ENCODE results near the gene SLC50A1. TPM values are rescaled to one million over a fixed set of nuclear protein-coding genes. Genes with fewer than 3 reads are reported as not detected.

Gene SLC50A1
- total RNA-seq, 1 experiment from 2014 or later = 23.4 TPM

DNA sequence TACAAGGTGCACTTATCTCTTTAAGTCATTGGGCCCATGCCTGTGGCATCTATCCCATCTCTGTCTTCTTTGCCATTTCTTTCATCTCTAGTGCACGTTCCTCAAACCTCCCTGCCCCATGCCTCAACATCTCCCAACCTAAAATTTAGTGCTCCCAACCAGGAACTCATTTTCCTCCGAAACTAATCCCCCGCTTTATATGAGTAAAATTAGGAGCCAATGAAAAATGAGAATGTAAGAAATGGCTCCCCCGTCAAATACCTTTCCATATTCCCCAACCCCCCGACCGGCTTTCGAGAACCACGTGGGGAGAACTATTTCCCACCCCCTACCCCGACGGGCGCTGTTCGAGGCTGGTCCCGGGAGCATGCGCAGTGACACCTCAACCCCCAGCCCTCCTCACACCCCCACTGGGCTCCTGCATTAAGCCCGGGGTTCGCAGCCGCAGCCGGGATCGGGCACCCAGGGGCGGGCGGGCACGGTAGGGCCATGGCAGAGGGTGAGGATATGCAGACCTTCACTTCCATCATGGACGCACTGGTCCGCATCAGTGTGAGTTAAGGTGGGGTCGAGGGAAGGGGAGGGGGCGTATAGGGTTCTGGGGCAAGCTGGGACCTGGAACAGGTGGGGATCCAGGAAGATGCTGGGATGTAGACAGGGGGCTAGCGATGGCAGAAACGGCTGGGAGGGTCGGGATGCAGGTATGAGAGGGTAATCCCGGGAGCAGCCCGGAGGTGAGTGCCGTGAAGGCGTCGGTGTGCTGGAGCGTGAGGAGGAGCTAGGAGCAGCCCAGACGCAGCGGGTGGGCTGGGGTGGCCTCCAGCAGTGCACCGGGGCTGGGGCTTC, 38.0 kb downstream of the SLC50A1 start, which contains the start of gene TRIM46:
TRIM46 (plus strand) TSS at position 372 of the 846 bp plus-strand sequence; CDS start at position 490, 118 bp downstream.
- peaks cover 13% of the 10 kb centered on the region; the same call in 1 of the 2 replicates for H3K36me3 ChIP-seq
- H3K4me3 ChIP-seq = peak within 1 kb of the TSS; percentile 72
- DNase-seq (ENCODE audit: low read depth in 1 of 2, low spot score in 2 of 2) = peak in 1 of 2 experiments; percentile 50
- H3K4me1 ChIP-seq (replicated peaks) = peaks cover 17% of the 10 kb centered on the region
- peak within 1 kb of the TSS; percentile 79 for H3K27ac ChIP-seq
- H3K9me3 ChIP-seq (replicated peaks) = no peaks in the 10 kb centered on the region
- no peaks in the 10 kb centered on the region for H3K27me3 ChIP-seq (replicated peaks)

DNA sequence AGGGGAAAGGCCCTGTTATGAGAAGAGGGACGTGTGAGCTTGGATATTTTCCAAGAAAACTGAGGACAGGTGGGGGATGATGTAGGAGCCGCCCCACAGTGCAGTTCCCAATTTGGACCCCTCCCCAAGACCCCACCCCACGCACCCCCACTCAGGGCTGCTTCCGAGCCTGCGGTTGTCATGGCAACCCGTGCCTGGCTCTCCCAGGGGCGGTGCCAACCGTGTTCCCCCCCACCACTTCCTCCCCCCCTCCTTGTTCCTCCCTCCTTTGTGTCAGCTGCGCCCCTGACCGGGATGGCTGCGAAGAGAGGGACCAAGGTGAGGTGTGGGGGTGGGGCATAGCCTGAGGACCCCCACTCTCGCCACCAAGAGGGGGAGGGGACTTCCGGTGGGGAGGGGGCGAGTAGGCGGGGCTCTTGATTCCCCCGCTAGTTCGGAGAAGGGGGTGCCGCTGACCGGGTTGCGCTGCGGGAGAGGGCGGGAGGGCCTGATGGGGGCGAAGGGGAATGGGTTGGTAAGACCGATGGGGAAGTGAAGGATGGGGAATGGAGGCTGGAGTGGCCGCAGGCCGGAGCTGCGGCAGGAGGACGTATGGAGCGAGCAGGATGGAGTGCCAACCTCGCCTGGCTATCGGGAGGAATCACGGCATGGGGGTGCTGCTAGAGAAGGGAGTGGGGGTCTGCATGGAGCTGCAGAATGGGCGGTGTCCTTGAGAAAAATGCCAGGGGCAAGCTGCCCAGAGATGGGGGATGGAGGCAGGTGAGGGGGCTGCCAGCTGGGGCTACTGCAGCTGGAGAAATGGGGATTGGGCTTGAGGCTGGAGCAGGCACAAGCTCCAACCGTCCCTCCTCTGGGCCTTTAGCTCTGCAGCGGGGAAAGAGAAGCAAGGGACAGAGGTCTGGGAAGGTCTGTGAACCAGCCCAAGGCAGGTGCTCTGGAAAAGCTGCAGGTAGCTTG, 39.0 kb downstream of the SLC50A1 start:
- peak in 1 of 2 experiments; percentile 45 for DNase-seq (ENCODE audit: low read depth in 1 of 2, low spot score in 2 of 2)
- peaks cover 6% of the 10 kb centered on the region; the same call in 1 of the 2 replicates for H3K36me3 ChIP-seq
- H3K27ac ChIP-seq = no peak overlapping the region
- H3K27me3 ChIP-seq (replicated peaks) = no peaks in the 10 kb centered on the region
- H3K4me1 ChIP-seq (replicated peaks) = peaks cover 17% of the 10 kb centered on the region
- H3K4me3 ChIP-seq = no peak overlapping the region
- H3K9me3 ChIP-seq (replicated peaks) = no peaks in the 10 kb centered on the region

DNA sequence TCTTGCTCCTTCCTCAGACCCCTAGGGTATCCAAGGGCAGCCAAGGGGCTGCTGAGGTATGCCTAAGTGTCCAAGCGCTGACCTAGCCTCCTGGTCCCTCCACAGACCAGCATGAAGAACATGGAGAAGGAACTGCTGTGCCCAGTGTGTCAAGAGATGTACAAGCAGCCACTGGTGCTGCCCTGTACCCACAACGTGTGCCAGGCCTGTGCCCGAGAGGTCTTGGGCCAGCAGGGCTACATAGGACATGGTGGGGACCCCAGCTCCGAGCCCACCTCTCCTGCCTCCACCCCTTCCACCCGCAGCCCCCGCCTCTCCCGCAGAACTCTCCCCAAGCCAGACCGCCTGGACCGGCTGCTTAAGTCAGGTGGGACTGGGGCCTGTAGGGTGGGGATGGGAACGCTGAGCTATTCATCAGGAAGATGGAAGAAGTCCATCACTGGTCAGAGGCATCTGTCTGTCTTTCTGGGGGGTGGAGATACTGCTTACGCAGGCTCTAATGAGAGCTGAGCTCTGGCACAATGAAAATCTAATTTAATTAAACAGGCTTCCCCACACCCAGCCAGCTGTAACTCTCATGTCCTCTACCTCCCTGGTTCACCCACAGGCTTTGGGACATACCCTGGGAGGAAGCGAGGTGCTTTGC, 39.8 kb downstream of the SLC50A1 start:
- H3K27me3 ChIP-seq (replicated peaks) = no peaks in the 10 kb centered on the region
- no peaks in the 10 kb centered on the region for H3K9me3 ChIP-seq (replicated peaks)
- no peak overlapping the region for H3K27ac ChIP-seq
- H3K36me3 ChIP-seq = 0 out of 2 replicates have a peak, but pooled peaks cover 5% of the 10 kb centered on the region
- H3K4me3 ChIP-seq = no peak overlapping the region
- DNase-seq (ENCODE audit: low read depth in 1 of 2, low spot score in 2 of 2) = peak in 1 of 2 experiments; percentile 36
- peaks cover 17% of the 10 kb centered on the region for H3K4me1 ChIP-seq (replicated peaks)

DNA sequence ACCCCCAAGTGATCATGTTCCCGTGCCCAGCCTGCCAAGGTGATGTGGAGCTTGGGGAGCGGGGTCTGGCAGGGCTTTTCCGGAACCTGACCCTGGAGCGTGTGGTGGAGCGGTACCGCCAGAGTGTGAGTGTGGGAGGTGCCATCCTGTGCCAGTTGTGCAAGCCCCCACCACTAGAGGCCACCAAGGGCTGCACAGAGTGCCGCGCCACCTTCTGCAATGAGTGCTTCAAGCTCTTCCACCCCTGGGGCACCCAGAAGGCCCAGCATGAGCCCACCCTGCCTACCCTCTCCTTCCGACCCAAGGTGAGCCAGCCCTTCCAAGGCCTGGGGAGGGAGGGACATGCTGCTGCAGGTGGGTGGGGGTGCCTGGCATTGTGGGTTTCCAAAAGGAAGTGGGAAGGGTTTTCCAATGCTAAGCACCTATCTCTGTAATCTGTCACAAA, 40.3 kb downstream of the SLC50A1 start:
- H3K27ac ChIP-seq = no peak overlapping the region
- peaks cover 17% of the 10 kb centered on the region for H3K4me1 ChIP-seq (replicated peaks)
- H3K9me3 ChIP-seq (replicated peaks) = no peaks in the 10 kb centered on the region
- no peaks in the 10 kb centered on the region for H3K27me3 ChIP-seq (replicated peaks)
- H3K36me3 ChIP-seq = 0 out of 2 replicates have a peak, but pooled peaks cover 3% of the 10 kb centered on the region
- peak in 1 of 2 experiments; percentile 46 for DNase-seq (ENCODE audit: low read depth in 1 of 2, low spot score in 2 of 2)
- H3K4me3 ChIP-seq = no peak overlapping the region

- H3K4me1 ChIP-seq (replicated peaks) = peaks cover 17% of the 10 kb centered on the region
- H3K27me3 ChIP-seq (replicated peaks) = no peaks in the 10 kb centered on the region
- H3K4me3 ChIP-seq = no peak overlapping the region
- peak; percentile 63 to 86 for DNase-seq (ENCODE audit: low read depth in 1 of 2, low spot score in 2 of 2)
- no peaks in the 10 kb centered on the region for H3K9me3 ChIP-seq (replicated peaks)
- no peaks in the 10 kb centered on the region for H3K36me3 ChIP-seq
- H3K27ac ChIP-seq = no peak overlapping the region
These were observed 41.0 kb downstream of the SLC50A1 start for GRCh38 chr1:155176544-155177071.

DNA sequence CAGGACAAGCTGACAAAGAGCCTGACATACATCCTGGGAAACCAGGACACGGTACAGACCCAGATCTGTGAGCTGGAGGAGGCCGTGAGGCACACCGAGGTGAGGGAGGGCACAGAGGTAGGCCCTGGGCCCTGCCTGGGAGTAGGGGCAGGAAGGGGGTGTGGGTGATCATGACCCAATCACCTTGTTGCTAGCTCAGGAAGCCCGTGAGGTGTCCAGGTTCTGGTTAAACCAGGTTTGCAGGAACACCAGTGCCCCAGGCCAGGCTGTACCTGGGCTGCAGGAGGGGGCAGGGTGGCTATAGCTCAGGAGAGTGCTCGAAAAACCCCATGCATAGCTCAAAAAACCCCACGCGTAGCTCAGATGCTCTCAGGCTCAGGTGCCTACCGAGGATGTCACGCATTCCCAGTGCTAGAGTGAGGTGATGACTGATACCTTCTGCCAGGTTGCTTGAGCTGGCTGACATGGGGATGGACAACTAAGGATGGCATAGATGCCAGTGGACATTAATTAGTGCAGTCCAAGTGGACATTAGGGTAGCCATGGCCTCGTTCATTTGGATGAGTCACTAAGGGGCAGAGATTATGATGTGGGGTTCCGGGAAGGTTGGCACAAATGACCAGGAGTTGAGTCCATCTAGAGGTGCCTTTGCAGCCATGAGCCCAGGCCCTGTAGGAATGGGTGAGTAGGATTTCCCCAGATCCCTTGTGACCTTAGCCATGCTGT, 41.7 kb downstream of the SLC50A1 start:
- Histone ChIP-seq H3K36me3 (no peaks in the 10 kb centered on the region), H3K27ac (no peak overlapping the region), H3K4me3 (no peak overlapping the region), H3K9me3 (replicated peaks) (no peaks in the 10 kb centered on the region), H3K4me1 (replicated peaks) (peaks cover 13% of the 10 kb centered on the region), H3K27me3 (replicated peaks) (no peaks in the 10 kb centered on the region)
- peak in 1 of 2 experiments; percentile 35 for DNase-seq (ENCODE audit: low read depth in 1 of 2, low spot score in 2 of 2)

- no peak overlapping the region for H3K4me3 ChIP-seq
- H3K36me3 ChIP-seq = no peaks in the 10 kb centered on the region
- peaks cover 11% of the 10 kb centered on the region for H3K4me1 ChIP-seq (replicated peaks)
- no peak overlapping the region for H3K27ac ChIP-seq
- no peaks in the 10 kb centered on the region for H3K9me3 ChIP-seq (replicated peaks)
- DNase-seq (ENCODE audit: low read depth in 1 of 2, low spot score in 2 of 2) = peak in 1 of 2 experiments; percentile 34
- H3K27me3 ChIP-seq (replicated peaks) = no peaks in the 10 kb centered on the region
These were observed 42.2 kb downstream of the SLC50A1 start for GRCh38 chr1:155177918-155178281.

DNA sequence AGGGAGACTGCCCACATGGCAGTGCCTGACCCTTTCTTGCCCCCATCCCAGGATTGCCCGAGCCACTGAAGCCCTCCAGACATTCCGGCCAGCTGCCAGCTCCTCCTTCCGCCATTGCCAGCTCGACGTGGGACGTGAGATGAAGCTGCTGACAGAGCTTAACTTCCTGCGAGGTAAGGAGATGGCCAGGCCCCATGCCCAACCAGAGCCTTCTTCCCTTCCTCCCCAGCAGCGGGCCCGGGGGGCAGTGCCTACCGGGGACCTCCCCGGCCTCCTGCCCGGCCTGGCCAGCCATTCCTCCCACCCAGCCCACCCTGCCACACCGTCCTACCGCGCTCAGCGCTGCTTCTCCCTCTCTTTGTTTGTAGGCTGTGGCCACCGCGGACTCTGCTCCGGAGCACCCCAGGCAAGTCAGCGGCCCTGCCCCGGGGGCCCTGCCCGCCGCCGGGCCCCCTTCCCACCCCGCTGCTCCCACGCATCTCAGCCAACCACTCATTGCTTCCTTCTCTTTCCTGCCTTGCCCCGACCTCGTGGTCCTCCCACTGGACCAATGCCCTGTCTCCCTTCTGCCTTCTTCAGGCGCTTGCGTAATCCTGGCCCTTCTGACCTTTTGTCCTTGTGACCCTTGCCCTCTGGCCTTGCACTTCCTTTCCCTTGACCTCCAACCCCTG, 42.9 kb downstream of the SLC50A1 start:
- H3K9me3 ChIP-seq (replicated peaks) = no peaks in the 10 kb centered on the region
- H3K27me3 ChIP-seq (replicated peaks) = no peaks in the 10 kb centered on the region
- no peak overlapping the region for H3K27ac ChIP-seq
- H3K4me1 ChIP-seq (replicated peaks) = peaks cover 8% of the 10 kb centered on the region
- no peak overlapping the region for H3K4me3 ChIP-seq
- DNase-seq (ENCODE audit: low read depth in 1 of 2, low spot score in 2 of 2) = peak in 1 of 2 experiments; percentile 38
- no peaks in the 10 kb centered on the region for H3K36me3 ChIP-seq

DNA sequence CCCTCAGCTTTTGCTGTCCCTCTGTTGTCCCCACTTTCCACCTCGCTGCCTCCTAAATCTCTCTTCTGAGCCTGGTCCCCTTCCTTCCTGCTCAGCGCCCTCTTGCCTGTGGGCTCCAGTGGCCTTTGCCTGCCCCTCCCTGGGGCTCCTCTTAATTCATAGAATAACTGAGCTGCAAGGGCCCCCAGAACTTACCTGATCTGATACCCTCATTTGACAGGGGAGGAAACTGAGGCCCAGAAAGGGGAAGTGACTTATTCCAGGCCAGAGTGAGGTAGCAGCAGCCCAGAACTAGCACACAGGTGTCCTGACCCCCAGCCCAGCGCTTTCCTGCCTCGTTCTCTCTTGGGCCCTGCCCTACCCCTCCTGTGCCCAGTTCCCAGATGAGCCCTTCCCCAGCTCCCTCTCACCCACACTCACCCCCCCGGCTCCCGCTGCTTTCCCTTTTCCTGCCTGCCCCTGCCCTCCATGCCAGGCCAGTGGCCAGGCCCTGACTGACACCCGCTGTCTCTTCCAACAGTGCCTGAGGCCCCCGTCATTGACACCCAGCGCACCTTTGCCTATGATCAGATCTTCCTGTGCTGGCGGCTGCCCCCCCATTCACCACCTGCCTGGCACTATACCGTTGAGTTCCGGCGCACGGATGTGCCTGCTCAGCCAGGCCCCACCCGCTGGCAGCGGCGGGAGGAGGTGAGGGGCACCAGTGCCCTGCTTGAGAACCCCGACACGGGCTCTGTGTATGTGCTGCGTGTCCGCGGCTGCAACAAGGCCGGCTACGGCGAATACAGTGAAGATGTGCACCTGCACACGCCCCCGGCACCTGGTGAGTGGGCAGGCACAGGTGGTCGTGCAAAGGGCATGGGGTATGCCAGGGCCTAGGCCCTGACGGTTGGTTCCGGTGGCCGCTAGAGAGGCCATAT, 43.7 kb downstream of the SLC50A1 start:
- H3K9me3 ChIP-seq (replicated peaks) = no peaks in the 10 kb centered on the region
- H3K27me3 ChIP-seq (replicated peaks) = no peaks in the 10 kb centered on the region
- no peaks in the 10 kb centered on the region for H3K36me3 ChIP-seq
- DNase-seq (ENCODE audit: low read depth in 1 of 2, low spot score in 2 of 2) = peak in 1 of 2 experiments; percentile 35
- no peak overlapping the region for H3K4me3 ChIP-seq
- no peak overlapping the region for H3K27ac ChIP-seq
- peaks cover 4% of the 10 kb centered on the region for H3K4me1 ChIP-seq (replicated peaks)

DNA sequence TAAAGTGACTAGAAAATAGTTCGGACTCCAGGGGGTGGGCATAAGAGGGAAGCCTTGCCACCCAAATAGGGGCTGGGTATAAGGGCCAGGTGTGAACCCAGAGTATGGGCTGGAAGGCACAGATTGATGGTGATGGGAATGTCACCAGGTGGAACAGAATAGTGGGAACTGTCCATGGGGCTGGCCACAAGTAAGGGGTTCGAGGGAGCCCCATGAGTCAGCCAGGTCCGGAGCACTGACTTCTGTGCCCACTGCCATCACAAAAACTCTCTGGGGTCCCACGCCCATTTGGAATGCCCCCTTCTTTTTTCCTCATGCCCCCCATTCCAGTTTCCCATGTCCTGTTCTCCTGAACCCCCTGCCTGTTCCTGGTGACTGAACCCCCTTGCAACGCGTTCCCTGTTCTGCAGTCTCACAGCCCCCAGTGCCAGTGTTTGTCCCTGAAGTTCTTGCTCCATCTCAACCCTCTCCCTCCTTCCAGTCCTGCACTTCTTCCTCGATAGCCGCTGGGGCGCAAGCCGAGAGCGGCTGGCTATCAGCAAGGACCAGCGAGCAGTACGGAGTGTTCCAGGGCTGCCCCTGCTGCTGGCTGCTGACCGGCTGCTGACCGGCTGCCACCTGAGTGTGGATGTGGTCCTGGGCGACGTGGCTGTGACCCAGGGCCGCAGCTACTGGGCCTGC, 45.9 kb downstream of the SLC50A1 start:
- DNase-seq (ENCODE audit: low read depth in 1 of 2, low spot score in 2 of 2) = no peak
- no peak overlapping the region for H3K4me3 ChIP-seq
- no peak overlapping the region for H3K27ac ChIP-seq
- peaks cover 4% of the 10 kb centered on the region for H3K4me1 ChIP-seq (replicated peaks)
- no peaks in the 10 kb centered on the region for H3K9me3 ChIP-seq (replicated peaks)
- no peaks in the 10 kb centered on the region for H3K27me3 ChIP-seq (replicated peaks)
- no peaks in the 10 kb centered on the region for H3K36me3 ChIP-seq

- Histone ChIP-seq H3K36me3 (no peaks in the 10 kb centered on the region), H3K27me3 (replicated peaks) (no peaks in the 10 kb centered on the region), H3K9me3 (replicated peaks) (no peaks in the 10 kb centered on the region), H3K4me1 (replicated peaks) (no peaks in the 10 kb centered on the region), H3K4me3 (no peak overlapping the region), H3K27ac (no peak overlapping the region)
- DNase-seq (ENCODE audit: low read depth in 1 of 2, low spot score in 2 of 2) = no peak
These were observed 46.4 kb downstream of the SLC50A1 start for GRCh38 chr1:155182052-155182550.
